C4-2B (cell line): Measurements from ENCODE around the gene SCGB1D4.
"Not testable (repeated sequence)": the region's sequence is repeated elsewhere in the genome, so short reads cannot be mapped to it uniquely, and the experiment has no call there.

Experiments used
- H3K27ac ChIP-seq: fragments of 450-650 bp; 2 replicates; pipeline ENCODE4 v1.5.1; 2017
- ZFX ChIP-seq: fragments of 450-650 bp; IDR thresholded peaks from 2 replicates; pipeline ENCODE4 v1.6.1; 2017
- TF ChIP-seq, protein P1 (sequence below): fragments of 450-650 bp; conservative IDR thresholded peaks from 2 replicates; pipeline ENCODE4 v1.5.1; 2017; ENCODE audit warnings: mild to moderate bottlenecking

SCGB1D4 gene

DNA sequence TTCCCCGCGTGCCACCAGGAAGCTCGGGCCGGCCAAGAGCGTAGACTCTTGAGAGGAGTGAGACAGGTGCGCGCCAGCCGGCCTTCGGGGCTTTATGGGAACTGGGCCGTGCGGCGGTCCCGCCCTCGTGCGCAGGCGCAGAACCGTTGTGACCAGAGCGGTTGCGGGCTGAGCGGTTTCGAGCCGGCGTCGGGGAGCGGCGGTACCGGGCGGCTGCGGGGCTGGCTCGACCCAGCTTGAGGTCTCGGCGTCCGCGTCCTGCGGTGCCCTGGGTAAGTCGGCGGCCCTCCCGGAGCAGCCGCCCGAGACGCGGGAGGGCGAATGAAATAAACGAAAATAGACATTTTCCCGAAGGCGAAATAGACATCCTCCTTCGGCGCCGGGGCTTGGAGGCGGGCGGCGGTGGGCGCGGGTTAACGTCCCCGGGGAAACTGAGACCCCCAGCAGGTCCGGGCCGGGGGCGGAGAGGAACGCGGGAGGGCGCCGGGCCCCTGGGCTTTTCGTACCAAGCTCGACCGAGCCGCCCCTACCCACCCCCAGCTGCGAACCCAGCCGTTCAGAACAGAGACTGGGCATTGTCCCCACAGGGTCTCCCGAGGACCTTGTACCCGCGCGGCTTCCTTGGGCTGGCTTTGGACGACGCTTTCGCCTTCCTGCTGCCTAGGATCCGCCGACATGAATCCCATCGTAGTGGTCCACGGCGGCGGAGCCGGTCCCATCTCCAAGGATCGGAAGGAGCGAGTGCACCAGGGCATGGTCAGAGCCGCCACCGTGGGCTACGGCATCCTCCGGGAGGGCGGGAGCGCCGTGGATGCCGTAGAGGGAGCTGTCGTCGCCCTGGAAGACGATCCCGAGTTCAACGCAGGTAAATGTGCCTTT lies 38.7 kb upstream of the SCGB1D4 start, which contains the start of gene ASRGL1:
TSS of gene ASRGL1 (plus strand) at position 146 of the 879 bp plus-strand sequence. CDS start at position 676, 530 bp downstream.
- H3K27ac ChIP-seq: peak within 1 kb of the TSS; percentile 44
- TF ChIP-seq, protein P1, sequence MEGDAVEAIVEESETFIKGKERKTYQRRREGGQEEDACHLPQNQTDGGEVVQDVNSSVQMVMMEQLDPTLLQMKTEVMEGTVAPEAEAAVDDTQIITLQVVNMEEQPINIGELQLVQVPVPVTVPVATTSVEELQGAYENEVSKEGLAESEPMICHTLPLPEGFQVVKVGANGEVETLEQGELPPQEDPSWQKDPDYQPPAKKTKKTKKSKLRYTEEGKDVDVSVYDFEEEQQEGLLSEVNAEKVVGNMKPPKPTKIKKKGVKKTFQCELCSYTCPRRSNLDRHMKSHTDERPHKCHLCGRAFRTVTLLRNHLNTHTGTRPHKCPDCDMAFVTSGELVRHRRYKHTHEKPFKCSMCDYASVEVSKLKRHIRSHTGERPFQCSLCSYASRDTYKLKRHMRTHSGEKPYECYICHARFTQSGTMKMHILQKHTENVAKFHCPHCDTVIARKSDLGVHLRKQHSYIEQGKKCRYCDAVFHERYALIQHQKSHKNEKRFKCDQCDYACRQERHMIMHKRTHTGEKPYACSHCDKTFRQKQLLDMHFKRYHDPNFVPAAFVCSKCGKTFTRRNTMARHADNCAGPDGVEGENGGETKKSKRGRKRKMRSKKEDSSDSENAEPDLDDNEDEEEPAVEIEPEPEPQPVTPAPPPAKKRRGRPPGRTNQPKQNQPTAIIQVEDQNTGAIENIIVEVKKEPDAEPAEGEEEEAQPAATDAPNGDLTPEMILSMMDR: no peak
- no peak for TF ChIP-seq ZFX

GRCh38 chr11:62336949-62337302 lies 38.1 kb upstream of the SCGB1D4 start:
- peak overlapping the region; percentile 44 for H3K27ac ChIP-seq

- TF ChIP-seq, protein P1: no peak
- TF ChIP-seq ZFX: no peak
- no peak overlapping the region for H3K27ac ChIP-seq
These were observed 34.9 kb upstream of the SCGB1D4 start for GRCh38 chr11:62333768-62334167.

DNA sequence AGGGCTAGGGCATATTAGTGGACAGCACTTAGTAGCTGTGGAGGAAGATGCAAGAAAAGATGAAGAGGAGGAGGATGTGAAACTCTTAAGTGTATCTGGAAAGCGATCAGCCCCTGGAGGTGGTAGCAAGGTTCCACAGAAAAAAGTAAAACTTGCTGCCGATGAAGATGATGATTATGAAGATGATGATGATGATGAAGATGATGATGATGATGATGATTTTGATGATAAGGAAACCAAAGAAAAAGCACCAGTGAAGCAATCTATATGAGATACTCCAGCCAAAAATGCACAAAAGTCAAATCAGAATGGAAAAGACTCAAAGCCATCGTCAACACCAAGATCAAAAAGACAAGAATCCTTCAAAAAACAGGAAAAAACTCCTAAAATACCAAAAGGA lies 32.4 kb upstream of the SCGB1D4 start:
- H3K27ac ChIP-seq: not testable (repeated sequence)

DNA sequence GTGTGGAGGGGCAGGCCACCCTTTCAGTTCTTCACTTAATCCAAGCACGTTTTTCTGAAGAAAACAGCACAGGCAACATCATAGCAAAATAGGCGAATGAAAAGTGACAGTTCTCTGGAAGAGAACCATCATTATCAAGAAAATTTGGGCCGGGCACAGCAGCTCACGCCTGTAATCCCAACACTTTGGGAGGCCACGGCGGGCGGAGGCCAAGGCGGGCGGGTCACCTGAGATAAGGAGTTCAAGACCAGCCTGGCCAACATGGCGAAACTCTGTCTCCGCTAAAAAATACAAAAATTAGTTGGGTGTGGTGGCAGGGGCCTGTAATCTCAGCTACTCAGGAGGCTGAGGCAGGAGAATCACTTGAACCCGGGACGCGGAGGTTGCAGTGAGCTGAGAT lies 28.7 kb upstream of the SCGB1D4 start:
- not testable (repeated sequence) for H3K27ac ChIP-seq

DNA sequence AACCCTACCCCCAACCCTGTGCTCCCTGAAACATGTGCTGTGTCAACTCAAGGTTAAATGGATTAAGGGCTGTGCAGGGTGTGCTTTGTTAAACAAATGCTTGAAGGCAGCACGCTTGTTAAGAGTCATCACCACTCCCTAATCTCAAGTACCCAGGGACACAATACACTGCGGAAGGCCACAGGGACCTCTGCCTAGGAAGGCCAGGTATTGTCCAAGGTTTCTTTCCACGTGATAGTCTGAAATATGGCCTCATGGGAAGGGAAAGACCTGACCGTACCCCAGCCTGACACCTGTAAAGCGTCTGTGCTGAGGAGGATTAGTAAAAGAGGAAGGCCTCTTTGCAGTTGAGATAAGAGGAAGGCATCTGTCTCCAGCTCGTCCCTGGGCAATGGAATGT lies 27.8 kb upstream of the SCGB1D4 start:
- H3K27ac ChIP-seq: not testable (repeated sequence)

GRCh38 chr11:62325781-62326180 lies 26.9 kb upstream of the SCGB1D4 start:
- peak overlapping the region; percentile 70; the same call in 1 of the 2 replicates for H3K27ac ChIP-seq

DNA sequence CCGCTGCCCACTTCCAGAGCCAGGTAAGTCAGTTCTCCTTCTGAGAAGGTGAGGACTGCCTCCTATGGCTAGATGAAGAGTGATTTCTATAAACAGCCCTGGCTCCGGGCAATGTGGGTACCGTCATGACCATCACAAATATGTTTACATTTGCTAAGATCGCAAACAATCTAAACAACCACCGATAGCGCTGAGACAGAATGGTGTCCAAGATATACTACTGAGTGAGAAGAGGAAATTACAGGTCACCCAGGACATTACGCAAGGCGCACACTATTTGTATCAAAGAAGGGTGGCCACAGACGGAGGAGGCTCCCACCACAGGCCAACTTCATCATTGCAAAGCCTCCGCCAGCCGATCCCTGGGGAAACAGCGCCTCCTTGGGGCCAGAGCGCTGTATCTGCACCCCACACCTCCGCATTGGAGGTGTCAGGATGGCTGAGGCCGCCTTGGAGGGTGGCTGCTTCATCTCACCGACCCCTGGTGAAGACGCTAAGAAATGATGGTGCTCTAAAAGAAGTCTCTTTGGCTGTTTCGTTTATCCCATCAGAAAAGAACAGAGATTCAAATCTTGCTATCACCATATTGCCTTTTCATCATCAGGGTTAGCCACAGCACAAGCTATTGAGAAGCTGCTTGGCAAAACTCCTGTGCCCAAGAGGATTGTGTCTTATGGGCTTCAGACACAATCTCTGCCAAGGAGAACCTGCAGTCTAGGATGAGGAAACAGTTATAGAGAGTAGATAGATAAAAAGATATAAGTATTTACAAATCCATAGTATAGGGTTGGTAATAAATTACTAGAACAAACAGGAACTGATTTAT lies 26.1 kb upstream of the SCGB1D4 start:
- H3K27ac ChIP-seq: peak overlapping the region; percentile 70
- TF ChIP-seq, protein P1: peak; percentile 95
- no peak for TF ChIP-seq ZFX

- H3K27ac ChIP-seq: no peak overlapping the region
- no peak for TF ChIP-seq ZFX
- TF ChIP-seq, protein P1: no peak
These were observed 23.6 kb upstream of the SCGB1D4 start for GRCh38 chr11:62322524-62322923.

- no peak overlapping the region for H3K27ac ChIP-seq
- TF ChIP-seq, protein P1: no peak
- no peak for TF ChIP-seq ZFX
These were observed 16.6 kb upstream of the SCGB1D4 start for GRCh38 chr11:62315431-62315830.
